Vagina (tissue), 2 donors: ENCODE measurements around the gene ABCB1.

Experiments
- CTCF ChIP-seq, 3 experiments: fragments of 450-650 bp in 2 of 3; fragments of 200-600 bp in 1 of 3; sonication (generic) in 1 of 3; IDR thresholded peaks; one replicate each; pipeline ENCODE4 v1.5.1; 2017 to 2019; ENCODE audit warnings: antibody characterized with exemption in 3 of 3, mild to moderate bottlenecking in 2 of 3, moderate library complexity in 2 of 3
- POLR2A ChIP-seq, 2 donors: fragments of 450-650 bp; IDR thresholded peaks; one replicate each; pipeline ENCODE4 v1.6.1; 2017; ENCODE audit warnings: antibody characterized with exemption in 2 of 2, mild to moderate bottlenecking in 2 of 2, moderate library complexity in 2 of 2

DNA sequence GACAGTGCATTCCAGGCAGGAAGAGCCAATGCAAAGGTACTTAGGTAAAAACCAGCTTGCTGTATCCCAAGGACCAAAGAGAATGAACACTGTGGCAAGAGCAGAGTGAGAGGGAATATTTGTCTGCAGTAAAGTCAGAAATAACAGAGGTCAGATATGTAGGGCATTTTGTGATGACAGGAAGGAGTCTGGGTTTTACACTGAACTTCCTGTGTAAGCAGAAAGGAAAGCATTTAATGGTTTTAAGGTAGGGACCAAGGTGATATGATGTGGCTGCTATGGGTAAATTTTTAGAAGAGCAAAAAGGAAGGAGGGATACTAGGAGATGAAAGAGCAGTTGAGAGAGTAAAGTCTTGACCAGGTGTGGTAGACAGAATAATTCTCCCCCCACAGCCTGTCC lies 10.1 kb downstream of the ABCB1 start:
- no peak for TF ChIP-seq CTCF (IDR thresholded peaks at IDR 0.05)
- no peak for TF ChIP-seq POLR2A (IDR thresholded peaks at IDR 0.05)
